ENCODE results near the gene ERC2. TPM values are rescaled to one million over a fixed set of nuclear protein-coding genes. Genes with fewer than 3 reads are reported as not detected.

ERC2 gene
- total RNA-seq, 6 donors from 2014 or later = 0.67 to 14.7 (median 1.3) TPM

DNA sequence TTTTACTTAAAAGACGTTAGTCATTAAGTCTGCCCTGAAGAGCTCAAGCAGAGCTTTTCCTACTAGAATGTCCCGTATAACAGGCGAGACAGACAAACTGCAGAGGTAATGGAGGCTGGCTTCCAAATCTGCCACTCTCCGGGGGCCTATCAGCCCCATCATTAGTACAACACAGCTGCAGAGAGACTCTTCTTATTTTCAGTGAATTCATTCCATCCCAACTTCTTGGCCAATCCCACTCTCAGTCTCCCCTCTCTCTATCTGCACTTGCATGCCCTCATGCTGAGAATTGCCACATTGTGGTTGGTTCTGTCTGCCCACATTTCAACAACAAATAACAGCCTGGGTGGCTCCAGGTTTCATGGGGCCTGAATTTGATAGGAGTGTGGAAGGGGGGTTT is 412.7 kb downstream of the ERC2 start:
- TF ChIP-seq EP300 (IDR thresholded peaks at IDR 0.05) (no peak), POLR2AphosphoS5 (IDR thresholded peaks at IDR 0.05) (no peak), POLR2A (IDR thresholded peaks at IDR 0.05) (no peak)
- TF ChIP-seq, protein P1, sequence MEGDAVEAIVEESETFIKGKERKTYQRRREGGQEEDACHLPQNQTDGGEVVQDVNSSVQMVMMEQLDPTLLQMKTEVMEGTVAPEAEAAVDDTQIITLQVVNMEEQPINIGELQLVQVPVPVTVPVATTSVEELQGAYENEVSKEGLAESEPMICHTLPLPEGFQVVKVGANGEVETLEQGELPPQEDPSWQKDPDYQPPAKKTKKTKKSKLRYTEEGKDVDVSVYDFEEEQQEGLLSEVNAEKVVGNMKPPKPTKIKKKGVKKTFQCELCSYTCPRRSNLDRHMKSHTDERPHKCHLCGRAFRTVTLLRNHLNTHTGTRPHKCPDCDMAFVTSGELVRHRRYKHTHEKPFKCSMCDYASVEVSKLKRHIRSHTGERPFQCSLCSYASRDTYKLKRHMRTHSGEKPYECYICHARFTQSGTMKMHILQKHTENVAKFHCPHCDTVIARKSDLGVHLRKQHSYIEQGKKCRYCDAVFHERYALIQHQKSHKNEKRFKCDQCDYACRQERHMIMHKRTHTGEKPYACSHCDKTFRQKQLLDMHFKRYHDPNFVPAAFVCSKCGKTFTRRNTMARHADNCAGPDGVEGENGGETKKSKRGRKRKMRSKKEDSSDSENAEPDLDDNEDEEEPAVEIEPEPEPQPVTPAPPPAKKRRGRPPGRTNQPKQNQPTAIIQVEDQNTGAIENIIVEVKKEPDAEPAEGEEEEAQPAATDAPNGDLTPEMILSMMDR (IDR thresholded peaks at IDR 0.05) = no peak
- Histone ChIP-seq H3K27ac (no peak overlapping the region), H3K9me3 (no peaks in the 10 kb centered on the region), H3K4me3 (no peak overlapping the region), H3K36me3 (no peaks in the 10 kb centered on the region), H3K4me1 (no peaks in the 10 kb centered on the region), H3K27me3 (no peaks in the 10 kb centered on the region)
- ATAC-seq (ENCODE audit: low FRiP score in 2 of 2) = no peak
- DNase-seq = no peak
- 74 to 83% methylated on average over 4 of the region's 4 CpGs for WGBS, 2 donors

DNA sequence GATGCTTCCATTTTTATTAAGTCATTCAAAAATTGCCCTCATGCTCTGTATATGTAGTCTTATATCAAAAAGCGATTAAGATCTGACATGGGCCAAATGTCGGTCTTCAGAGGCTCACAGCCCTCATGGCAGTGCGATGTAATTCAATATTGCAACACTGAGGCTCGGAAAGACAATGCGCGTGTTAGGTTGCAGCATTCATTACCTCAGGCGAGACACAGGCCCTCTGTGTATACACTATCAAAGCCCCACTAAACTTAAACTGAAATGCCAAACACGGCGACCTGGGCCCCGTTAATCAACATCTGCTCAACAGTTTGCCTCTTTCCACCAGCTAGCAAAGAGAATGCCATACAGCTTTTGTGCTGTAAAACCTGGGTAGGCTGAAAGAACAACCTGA is 413.4 kb downstream of the ERC2 start:
- 80 to 83% methylated on average over 10 of the region's 10 CpGs for WGBS, 2 donors
- no peaks in the 10 kb centered on the region for H3K9me3 ChIP-seq
- ATAC-seq (ENCODE audit: low FRiP score in 2 of 2) = no peak
- no peak overlapping the region for H3K4me3 ChIP-seq
- TF ChIP-seq POLR2AphosphoS5 (IDR thresholded peaks at IDR 0.05) (no peak), POLR2A (IDR thresholded peaks at IDR 0.05) (no peak), EP300 (IDR thresholded peaks at IDR 0.05) (no peak)
- TF ChIP-seq, protein P1 (IDR thresholded peaks at IDR 0.05) = no peak
- H3K27ac ChIP-seq = no peak overlapping the region
- H3K4me1 ChIP-seq = no peaks in the 10 kb centered on the region
- no peak for DNase-seq
- H3K27me3 ChIP-seq = no peaks in the 10 kb centered on the region
- no peaks in the 10 kb centered on the region for H3K36me3 ChIP-seq

DNA sequence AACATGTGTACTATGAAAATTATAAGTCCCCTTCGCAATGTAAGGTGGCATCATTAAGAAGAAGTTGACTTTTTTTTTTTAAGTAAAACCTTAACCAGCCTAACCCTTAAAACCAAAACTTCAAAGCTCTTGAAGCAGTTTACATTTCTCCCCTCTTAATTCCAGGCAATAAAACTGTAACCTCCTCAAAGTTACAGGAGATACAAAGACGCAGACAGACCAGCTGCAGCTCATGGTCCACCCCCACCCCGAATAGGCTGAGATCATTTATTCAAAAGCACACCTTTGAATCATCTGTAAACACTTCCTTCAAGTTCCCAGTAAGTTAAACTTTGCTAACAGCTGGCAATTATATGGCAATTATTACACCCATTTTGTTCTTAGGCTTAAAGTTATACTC is 414.5 kb downstream of the ERC2 start:
- H3K27ac ChIP-seq = no peak overlapping the region
- no peaks in the 10 kb centered on the region for H3K36me3 ChIP-seq
- H3K9me3 ChIP-seq = no peaks in the 10 kb centered on the region
- H3K27me3 ChIP-seq = no peaks in the 10 kb centered on the region
- TF ChIP-seq POLR2A (IDR thresholded peaks at IDR 0.05) (no peak), EP300 (IDR thresholded peaks at IDR 0.05) (no peak), POLR2AphosphoS5 (IDR thresholded peaks at IDR 0.05) (no peak)
- TF ChIP-seq, protein P1 (IDR thresholded peaks at IDR 0.05) = no peak
- DNase-seq = no peak
- no peak overlapping the region for H3K4me3 ChIP-seq
- no peak for ATAC-seq (ENCODE audit: low FRiP score in 2 of 2)
- 39 to 49% methylated on average over 3 of the region's 3 CpGs for WGBS, 2 donors
- no peaks in the 10 kb centered on the region for H3K4me1 ChIP-seq

DNA sequence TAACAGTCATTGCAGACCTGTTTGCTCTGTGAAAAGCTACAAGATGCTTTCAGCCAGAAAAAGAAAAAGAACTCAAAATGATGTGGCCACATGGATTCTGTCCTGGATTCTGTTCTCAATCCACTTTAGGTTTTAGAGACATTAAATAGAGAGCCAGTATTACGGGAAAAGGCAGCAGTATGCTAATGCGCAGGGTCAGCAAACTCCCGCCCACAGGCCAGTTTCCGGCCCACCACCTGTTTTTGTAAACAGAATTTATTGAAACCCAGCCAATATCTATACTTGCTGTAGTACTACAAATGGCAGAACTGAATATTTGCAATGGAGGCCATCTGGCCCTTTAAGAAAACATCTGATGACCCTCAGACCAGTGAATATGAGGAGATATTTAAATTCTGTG is 416.1 kb downstream of the ERC2 start:
- 63 to 64% methylated on average over 4 of the region's 4 CpGs for WGBS, 2 donors
- no peaks in the 10 kb centered on the region for H3K4me1 ChIP-seq
- DNase-seq (no peak), ATAC-seq (ENCODE audit: low FRiP score in 2 of 2) (no peak)
- no peak overlapping the region for H3K4me3 ChIP-seq
- no peaks in the 10 kb centered on the region for H3K27me3 ChIP-seq
- no peaks in the 10 kb centered on the region for H3K9me3 ChIP-seq
- H3K27ac ChIP-seq = no peak overlapping the region
- H3K36me3 ChIP-seq = no peaks in the 10 kb centered on the region
- TF ChIP-seq POLR2AphosphoS5 (IDR thresholded peaks at IDR 0.05) (no peak), POLR2A (IDR thresholded peaks at IDR 0.05) (no peak), EP300 (IDR thresholded peaks at IDR 0.05) (no peak)
- TF ChIP-seq, protein P1 (IDR thresholded peaks at IDR 0.05) = no peak

DNA sequence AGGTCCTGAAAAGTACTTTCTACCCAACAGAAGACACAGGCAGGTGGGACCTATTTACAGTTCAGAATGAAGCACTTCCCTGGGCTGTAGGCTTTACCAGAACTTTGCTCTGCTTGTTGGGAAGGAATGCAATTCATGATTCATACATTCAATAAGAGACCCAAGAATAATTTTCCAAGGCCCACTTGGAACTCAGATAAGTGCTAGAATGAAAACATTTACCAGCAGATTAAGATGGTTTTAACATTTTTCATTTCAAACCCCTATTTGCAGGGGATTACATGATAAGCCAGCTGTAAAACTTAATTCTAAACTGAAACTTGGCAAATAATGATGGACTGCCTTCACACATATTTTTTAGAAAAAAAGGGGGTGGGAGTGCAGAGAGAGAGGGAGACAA is 417.2 kb downstream of the ERC2 start:
- ATAC-seq (ENCODE audit: low FRiP score in 2 of 2) = no peak
- no peak for TF ChIP-seq POLR2AphosphoS5 (IDR thresholded peaks at IDR 0.05)
- no peak for TF ChIP-seq POLR2A (IDR thresholded peaks at IDR 0.05)
- no peak for TF ChIP-seq EP300 (IDR thresholded peaks at IDR 0.05)
- TF ChIP-seq, protein P1 (IDR thresholded peaks at IDR 0.05) = no peak

More for the DNA sequence above, 417.2 kb downstream of the ERC2 start:
- H3K4me3 ChIP-seq = no peak overlapping the region
- DNase-seq = no peak
- no peaks in the 10 kb centered on the region for H3K36me3 ChIP-seq
- H3K9me3 ChIP-seq = no peaks in the 10 kb centered on the region
- H3K27ac ChIP-seq = no peak overlapping the region
- H3K4me1 ChIP-seq = no peaks in the 10 kb centered on the region
- H3K27me3 ChIP-seq = no peaks in the 10 kb centered on the region

All from upper lobe of left lung (tissue), 6 donors.